KG1 (cell line): ENCODE results near the gene MPV17.
"Not testable (repeated sequence)": the region's sequence is repeated elsewhere in the genome, so short reads cannot be mapped to it uniquely, and the experiment has no call there.

Source experiments
- DNase-seq: peaks from one replicate; lab custom pipeline; 2025; lab: John Stamatoyannopoulos, UW

MPV17 gene

GRCh38 chr2:27322301-27322765 is 564 bp downstream of the MPV17 start:
- no peak for DNase-seq

- no peak for DNase-seq
Observed at GRCh38 chr2:27320958-27321543, 1.8 kb downstream of the MPV17 start.

GRCh38 chr2:27319839-27320238 is 3.1 kb downstream of the MPV17 start:
- DNase-seq = not testable (repeated sequence)

GRCh38 chr2:27316655-27317412 is 6.1 kb downstream of the MPV17 start:
- DNase-seq = no peak

- DNase-seq = no peak
Observed at GRCh38 chr2:27315122-27315521, 7.8 kb downstream of the MPV17 start.

GRCh38 chr2:27314709-27315108 is 8.2 kb downstream of the MPV17 start:
- no peak for DNase-seq

GRCh38 chr2:27313882-27314645 is 8.8 kb downstream of the MPV17 start:
- DNase-seq = no peak

- no peak for DNase-seq
Observed at GRCh38 chr2:27312152-27312551, 10.7 kb downstream of the MPV17 start.

- no peak for DNase-seq
Observed at GRCh38 chr2:27309651-27310050, 13.2 kb downstream of the MPV17 start.

- no peak for DNase-seq
Observed at GRCh38 chr2:27308359-27308881, 14.5 kb downstream of the MPV17 start, which contains the start of gene UCN. Gene UCN, minus strand, starts transcription at chr2:27308445. Its CDS starts 550 bp downstream, at chr2:27307895.

GRCh38 chr2:27307545-27308358 is 15.1 kb downstream of the MPV17 start:
- no peak for DNase-seq

GRCh38 chr2:27307287-27307544 is 15.7 kb downstream of the MPV17 start:
- no peak for DNase-seq

GRCh38 chr2:27306573-27307286 is 16.2 kb downstream of the MPV17 start:
- no peak for DNase-seq

GRCh38 chr2:27306136-27306535 is 16.8 kb downstream of the MPV17 start:
- no peak for DNase-seq

- DNase-seq = no peak
Observed at GRCh38 chr2:27305516-27305915, 17.4 kb downstream of the MPV17 start.

- DNase-seq = no peak
Observed at GRCh38 chr2:27304488-27305240, 18.2 kb downstream of the MPV17 start.

- DNase-seq = no peak
Observed at GRCh38 chr2:27303093-27304025, 19.5 kb downstream of the MPV17 start.

GRCh38 chr2:27300606-27301005 is 22.3 kb downstream of the MPV17 start:
- not testable (repeated sequence) for DNase-seq

- no peak for DNase-seq
Observed at GRCh38 chr2:27298391-27299080, 24.4 kb downstream of the MPV17 start.
